HG03280 (cell line): Measurements from ENCODE around the gene SRXN1.

Source experiments
- ATAC-seq: cut with Tn5 transposase; IDR thresholded peaks from one replicate; pipeline ENCODE4 v1.9.1; 2021; ENCODE audit warnings: mild to moderate bottlenecking, moderate library complexity; ENCODE audit not compliant: unreplicated experiment

The SRXN1 gene

GRCh38 chr20:675453-676314, 22.7 kb upstream of the SRXN1 start, which contains the start of gene SCRT2:
TSS of gene SCRT2 (minus strand) at chr20:675802. CDS start at chr20:675601, 201 bp downstream.
- no peak for ATAC-seq

- no peak for ATAC-seq
These were observed 22.0 kb upstream of the SRXN1 start for GRCh38 chr20:675033-675452.

DNA sequence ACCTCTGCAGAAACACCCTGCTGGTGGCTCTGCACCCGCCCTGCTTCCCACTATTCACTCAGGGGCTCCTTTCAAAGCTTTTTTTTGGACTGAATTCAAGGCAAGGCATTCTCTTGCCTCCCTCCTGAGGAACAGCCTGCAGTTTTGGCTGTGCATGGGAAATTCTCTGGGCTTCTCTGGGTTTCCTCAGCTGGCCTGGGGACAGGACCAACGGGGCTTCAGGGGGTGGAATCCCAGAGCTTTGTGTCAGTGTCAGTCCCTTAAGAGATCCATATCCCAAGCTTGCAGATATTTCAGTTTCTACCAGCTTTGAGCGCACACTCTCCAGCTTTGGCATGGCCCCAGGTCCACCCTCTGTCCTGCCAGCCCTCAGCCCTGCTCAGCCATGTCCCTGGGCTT, 20.6 kb upstream of the SRXN1 start:
- no peak for ATAC-seq

GRCh38 chr20:672963-673602, 20.1 kb upstream of the SRXN1 start:
- no peak for ATAC-seq

GRCh38 chr20:671252-672030, 18.4 kb upstream of the SRXN1 start:
- ATAC-seq: no peak

GRCh38 chr20:669573-669972, 16.6 kb upstream of the SRXN1 start:
- no peak for ATAC-seq

GRCh38 chr20:668638-669037, 15.6 kb upstream of the SRXN1 start:
- no peak for ATAC-seq

DNA sequence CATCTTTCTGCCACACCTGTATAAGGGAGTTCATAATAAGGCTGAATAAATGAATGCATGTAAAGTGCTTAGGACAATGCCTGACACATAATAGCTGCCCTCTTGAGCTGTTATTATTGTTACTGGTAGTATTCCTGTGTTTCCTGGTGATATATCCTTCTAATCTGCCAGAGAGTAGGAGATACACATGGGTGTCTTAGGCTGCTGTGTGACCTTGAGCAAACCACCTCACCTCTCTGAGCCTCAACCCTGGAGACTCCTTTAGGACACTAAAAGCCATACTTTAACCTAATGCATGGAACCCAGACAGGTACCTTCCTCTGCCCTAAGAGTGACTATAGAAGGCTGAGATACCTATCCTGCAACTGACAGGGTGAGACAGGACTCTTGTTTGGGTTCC, 15.1 kb upstream of the SRXN1 start:
- ATAC-seq: no peak

- ATAC-seq: no peak
These were observed 14.5 kb upstream of the SRXN1 start for GRCh38 chr20:667351-668034.

DNA sequence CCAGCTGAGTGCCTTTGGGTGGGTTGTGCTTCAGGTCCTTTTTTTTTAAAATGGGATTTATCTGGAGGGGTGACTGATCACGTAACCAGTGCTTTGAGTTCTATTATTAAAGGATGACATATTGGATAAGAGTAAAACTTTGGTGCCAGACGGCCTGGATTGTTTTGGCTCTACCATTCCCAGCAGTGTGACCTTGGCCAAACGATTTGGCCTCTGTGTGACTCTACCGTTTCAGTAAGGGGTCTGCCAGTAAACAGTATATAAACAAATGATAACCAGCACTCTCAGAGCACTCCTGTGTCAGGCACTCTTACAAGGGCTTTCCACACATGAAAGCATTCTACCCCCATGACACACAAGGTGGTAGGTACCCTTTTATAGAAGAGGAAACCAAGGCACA, 13.9 kb upstream of the SRXN1 start:
- ATAC-seq: no peak

DNA sequence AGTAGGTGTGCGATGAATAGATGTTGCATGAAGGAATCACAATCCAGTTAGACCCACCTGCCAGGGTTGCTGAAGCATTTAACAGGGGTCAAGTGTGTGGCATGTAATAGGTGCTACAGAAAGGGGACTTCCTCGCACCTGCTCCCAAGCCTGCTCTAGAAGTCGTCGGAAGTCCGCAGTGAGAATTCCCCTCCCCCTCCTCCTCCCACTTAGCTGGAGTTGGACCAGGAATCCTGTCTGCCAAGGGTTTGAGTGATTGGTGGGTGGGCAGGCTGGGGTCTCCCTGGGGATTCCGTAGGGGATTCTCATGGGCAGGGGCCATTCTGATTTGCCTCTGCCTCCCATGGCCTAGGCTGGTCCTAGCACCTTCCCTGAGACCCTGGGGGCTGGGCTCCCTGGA, 12.3 kb upstream of the SRXN1 start:
- ATAC-seq: no peak

GRCh38 chr20:664576-664975, 11.6 kb upstream of the SRXN1 start:
- ATAC-seq: no peak

DNA sequence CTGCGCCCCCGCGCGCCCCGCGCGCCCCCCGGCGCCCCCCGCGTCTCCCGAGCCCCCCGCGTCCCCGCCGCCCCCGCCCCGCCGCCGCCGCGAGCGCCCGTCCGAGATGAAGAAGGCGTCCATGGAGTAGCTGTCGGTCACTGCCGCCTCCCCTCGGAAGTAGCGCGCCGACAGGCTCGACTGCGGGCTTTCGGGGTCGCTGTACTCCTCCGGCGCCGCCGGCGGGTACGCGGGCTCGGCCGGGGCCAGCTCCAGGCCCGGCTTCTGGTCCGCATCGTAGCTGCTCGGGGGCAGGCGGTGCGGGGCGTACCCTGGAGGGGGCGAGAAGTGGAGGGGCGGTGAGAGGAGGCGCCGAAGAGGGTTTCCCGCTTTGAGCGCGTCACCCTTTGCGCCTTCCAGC, 11.2 kb upstream of the SRXN1 start:
- ATAC-seq: no peak

- ATAC-seq: no peak
These were observed 10.5 kb upstream of the SRXN1 start for GRCh38 chr20:663315-664090.

- ATAC-seq: no peak
These were observed 9.5 kb upstream of the SRXN1 start for GRCh38 chr20:662277-663192.

DNA sequence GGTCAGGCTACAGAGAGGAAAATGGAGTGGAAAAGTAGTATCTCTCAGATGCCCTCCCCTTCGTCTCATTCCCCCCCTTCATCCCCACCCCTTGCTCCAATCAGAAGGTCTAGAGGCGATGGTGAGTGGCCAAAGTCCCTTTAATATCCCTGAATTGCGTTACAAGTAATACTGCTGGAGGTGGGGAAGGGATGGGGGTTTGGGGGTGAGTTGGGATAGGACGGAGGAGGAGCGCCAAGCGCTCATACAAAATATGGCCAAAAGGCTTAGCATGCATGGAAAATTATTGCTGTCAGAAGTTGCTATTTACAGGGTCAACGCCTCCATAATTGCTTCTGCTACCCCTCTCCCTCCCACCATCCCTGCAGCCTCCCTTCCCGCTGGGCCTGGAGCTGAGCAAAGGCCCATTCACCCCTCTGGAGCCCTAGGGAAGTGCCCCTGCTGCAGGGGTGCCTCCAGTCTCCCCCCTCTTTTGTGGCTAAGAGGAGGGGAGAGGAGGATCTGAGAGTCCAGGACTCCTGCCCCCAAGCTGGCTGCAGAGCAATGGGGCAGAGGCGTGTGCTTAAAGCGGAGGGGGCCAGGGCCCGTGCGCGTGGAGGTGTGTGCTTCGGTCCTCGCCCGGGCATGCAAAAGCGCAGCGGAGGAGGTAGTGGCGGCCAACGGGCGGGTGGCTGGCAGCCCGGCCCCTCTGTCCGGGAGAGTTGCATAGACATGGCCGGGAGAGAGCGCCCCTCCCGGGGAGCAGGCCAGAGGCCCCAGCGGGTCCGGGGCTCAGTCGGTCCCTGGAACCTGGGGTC, 8.7 kb upstream of the SRXN1 start:
- no peak for ATAC-seq

GRCh38 chr20:658731-659291, 5.8 kb upstream of the SRXN1 start:
- no peak for ATAC-seq

- no peak for ATAC-seq
These were observed 5.2 kb upstream of the SRXN1 start for GRCh38 chr20:658202-658601.
